HG02973 (cell line): Measurements from ENCODE around the gene NECAB2.

ENCODE experiments used
- ATAC-seq: cut with Tn5 transposase; IDR thresholded peaks from one replicate; pipeline ENCODE4 v1.9.1; 2021; ENCODE audit warnings: moderate library complexity; ENCODE audit not compliant: unreplicated experiment

Gene NECAB2

DNA sequence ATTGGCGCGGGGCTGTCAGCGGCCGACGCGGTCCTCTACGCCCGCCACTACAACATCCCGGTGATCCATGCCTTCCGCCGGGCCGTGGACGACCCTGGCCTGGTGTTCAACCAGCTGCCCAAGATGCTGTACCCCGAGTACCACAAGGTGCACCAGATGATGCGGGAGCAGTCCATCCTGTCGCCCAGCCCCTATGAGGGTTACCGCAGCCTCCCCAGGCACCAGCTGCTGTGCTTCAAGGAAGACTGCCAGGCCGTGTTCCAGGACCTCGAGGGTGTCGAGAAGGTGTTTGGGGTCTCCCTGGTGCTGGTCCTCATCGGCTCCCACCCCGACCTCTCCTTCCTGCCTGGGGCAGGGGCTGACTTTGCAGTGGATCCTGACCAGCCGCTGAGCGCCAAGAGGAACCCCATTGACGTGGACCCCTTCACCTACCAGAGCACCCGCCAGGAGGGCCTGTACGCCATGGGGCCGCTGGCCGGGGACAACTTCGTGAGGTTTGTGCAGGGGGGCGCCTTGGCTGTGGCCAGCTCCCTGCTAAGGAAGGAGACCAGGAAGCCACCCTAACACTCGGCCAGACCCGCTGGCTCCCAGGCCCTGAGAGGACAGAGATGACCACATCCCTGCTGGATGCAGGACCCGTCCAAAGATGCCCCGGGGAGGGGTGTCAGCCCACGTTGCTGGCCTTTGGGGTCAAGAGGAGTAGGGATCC is 2.4 kb upstream of the NECAB2 start:
- ATAC-seq, result no peak

- ATAC-seq, result no peak
These were observed 1.8 kb upstream of the NECAB2 start for GRCh38 chr16:83966153-83966696.

DNA sequence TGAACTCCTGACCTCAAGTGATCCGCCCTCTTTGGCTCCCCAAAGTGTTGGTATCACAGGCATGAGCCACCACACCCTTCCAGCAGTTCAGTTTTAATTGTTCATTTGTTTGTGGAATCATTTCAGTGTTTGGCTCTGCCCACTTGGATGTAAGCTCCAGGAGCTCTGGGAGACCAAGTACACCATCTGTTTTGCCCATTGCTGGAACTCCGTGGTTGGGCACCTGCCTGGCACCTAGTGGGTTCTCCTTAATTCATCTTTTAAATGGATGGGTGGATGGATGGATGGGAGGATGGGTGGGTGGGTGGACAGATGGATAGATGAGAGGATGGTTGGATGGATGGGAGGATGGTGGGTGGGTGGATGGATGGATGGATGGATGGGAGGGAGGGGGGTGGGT is 953 bp upstream of the NECAB2 start:
- no peak for ATAC-seq

GRCh38 chr16:83968306-83968851 is 335 bp downstream of the NECAB2 start:
- no peak for ATAC-seq

- ATAC-seq, result no peak
These were observed 1.0 kb downstream of the NECAB2 start for GRCh38 chr16:83968891-83969649.

GRCh38 chr16:83969771-83970429 is 1.9 kb downstream of the NECAB2 start:
- ATAC-seq, result no peak

- ATAC-seq, result no peak
These were observed 2.4 kb downstream of the NECAB2 start for GRCh38 chr16:83970430-83970815.

DNA sequence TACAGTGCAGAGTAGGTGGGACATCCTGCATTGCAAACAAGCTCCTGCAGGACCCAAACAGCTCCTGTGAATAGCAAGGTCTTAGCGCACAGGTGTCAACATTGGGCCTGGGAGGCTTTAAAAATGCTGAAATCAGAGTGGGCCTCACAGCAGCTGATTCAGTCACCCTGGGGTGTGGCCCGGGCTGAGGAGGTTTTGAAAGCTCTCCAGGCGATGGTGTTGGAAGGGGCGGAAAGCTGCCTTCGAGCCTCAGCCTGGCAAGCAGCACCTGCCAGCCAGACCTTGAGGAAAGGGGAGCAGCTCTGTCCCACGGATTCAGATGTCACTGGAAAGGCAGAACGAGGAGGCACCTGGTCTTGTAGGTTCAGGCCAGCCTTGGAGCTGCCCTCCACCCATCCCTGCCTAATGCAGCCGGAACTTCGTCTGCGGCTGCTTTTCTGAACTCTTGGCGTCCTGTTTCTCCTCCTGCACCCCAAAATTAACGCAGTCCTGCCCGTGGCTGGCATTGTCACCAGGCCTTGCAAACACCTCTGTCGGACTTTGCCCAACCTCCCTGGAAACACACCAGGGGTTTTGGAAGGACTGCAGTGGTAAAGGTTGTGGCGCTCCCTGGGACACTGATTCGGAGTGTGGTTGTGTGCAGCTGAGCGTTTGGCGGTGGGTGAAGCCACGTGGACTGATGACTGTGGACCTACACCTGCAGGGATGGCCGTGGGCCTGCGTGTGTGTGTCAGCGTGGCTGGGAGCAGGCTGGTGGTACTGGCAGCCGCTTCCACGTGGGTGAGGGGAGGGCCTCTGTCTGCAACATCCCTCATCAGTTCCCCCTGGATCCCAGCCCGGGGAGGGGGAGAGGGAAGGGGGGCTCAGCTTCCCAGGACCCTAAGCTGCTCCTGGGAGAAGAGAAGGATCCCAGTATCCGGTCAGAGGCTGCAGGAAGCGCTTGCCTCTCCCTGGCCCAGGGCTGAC is 3.4 kb downstream of the NECAB2 start:
- ATAC-seq, result no peak

- no peak for ATAC-seq
These were observed 4.4 kb downstream of the NECAB2 start for GRCh38 chr16:83972256-83973008.

DNA sequence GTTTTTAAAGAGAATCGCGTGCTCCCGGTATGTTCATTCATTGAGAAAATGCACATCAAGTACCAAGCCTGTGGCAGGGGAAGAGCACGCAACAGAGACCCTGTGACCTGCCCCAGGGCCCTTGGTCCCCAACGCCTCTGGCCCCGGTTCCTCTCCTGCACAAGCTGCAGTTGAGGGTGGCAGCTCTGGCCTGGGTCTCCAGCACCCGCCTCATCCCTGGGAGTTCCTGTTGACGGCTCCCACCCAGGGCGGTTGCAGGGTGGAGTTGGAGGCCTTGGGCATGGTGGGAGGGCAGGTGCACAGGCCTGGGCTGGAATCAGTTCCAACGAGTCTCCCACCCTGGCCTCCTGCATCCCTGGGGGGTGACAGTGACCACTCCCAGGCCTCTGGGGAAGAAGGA is 5.0 kb downstream of the NECAB2 start:
- ATAC-seq, result no peak

GRCh38 chr16:83973581-83974385 is 5.7 kb downstream of the NECAB2 start:
- no peak for ATAC-seq

DNA sequence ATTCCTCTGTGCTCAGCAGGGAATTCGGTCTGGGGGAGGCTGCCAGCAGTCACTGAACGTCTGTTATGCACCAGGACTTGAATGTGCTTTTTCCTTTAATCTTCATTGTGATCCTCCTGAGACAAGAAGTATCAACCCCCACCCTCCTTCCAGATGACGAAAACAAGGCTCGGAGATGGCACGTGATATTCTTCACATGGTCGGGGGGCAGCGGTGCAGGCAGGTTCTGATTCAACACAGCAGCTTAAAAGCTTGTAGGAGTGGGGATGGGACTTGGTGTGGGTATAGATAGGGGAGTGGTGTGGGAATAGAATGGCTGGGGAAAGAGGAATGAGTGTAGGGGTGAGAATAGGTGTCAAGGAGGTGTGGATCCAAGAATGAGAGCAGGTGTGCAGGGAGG is 6.4 kb downstream of the NECAB2 start:
- no peak for ATAC-seq

GRCh38 chr16:83975590-83976260 is 7.7 kb downstream of the NECAB2 start:
- ATAC-seq, result no peak

GRCh38 chr16:83977056-83977815 is 9.2 kb downstream of the NECAB2 start:
- ATAC-seq, result no peak

- ATAC-seq, result no peak
These were observed 10.4 kb downstream of the NECAB2 start for GRCh38 chr16:83978401-83978904.

- ATAC-seq, result no peak
These were observed 11.4 kb downstream of the NECAB2 start for GRCh38 chr16:83979441-83979840.

DNA sequence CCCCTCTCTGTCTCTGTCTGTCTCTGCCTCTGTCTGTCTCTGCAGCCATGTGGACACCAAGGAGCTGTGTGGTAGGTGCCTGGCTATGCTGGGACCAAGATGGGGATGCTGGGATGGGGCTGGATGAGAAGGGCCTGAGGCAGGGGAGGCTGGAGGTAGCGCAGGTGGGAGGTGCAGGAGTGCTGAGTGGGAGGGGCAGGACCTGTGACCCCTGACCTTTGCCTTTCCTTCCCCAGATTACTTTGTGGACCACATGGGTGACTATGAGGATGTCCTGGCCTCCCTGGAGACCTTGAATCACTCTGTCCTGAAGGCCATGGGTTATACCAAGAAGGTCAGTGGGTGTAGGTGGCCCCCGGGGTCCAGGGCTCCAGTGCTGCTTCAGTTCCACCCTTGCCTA is 12.8 kb downstream of the NECAB2 start:
- no peak for ATAC-seq
